HG03469 (cell line): ENCODE results near the gene DUSP16.
"Not testable (repeated sequence)": the region's sequence is repeated elsewhere in the genome, so short reads cannot be mapped to it uniquely, and the experiment has no call there.

Experiments
- ATAC-seq: cut with Tn5 transposase; IDR thresholded peaks from one replicate; pipeline ENCODE4 v1.9.1; 2021; ENCODE audit warnings: mild to moderate bottlenecking, moderate library complexity, moderate number of reproducible peaks; ENCODE audit not compliant: unreplicated experiment

DUSP16 gene

DNA sequence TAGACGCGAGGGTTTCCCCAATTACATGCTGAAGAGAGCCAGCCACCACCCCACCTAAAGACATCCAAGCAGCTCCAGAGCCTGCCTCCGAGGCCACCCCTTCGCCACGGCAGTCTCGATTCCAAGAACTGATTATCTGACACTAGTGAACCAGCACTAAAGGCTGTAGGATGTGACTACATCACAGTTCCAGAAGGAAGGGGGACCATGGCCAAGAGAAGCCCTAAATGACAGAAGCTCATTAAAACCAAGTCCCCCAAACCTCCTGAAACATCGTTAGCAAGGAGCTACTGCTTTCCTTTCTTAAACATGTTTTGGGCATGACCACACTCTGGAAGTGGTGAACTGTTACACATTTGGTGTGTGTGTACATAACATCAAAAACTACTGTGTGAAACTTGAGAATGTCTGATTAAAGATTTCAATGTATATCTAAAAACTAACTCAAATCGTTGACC is 88.2 kb downstream of the DUSP16 start:
- no peak for ATAC-seq

DNA sequence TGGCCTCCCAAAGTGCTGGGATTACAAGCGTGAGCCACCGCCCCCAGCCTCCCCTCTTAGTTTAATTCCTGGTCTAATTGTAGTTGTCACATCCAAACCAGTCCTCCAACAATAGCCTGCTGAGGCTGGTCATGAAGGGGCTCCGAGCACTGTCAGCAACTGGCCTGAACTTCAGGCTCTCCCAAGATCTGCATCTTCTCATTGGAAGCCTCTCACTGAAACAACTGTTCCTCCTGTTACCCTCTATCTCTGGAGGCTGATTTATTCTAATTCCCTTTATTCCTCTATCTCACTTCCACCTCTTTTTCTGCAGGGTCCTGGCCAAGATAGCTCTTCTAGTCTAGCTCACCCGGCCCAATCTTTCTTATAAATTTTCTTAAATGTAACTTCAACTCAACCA is 89.4 kb downstream of the DUSP16 start:
- ATAC-seq = no peak

DNA sequence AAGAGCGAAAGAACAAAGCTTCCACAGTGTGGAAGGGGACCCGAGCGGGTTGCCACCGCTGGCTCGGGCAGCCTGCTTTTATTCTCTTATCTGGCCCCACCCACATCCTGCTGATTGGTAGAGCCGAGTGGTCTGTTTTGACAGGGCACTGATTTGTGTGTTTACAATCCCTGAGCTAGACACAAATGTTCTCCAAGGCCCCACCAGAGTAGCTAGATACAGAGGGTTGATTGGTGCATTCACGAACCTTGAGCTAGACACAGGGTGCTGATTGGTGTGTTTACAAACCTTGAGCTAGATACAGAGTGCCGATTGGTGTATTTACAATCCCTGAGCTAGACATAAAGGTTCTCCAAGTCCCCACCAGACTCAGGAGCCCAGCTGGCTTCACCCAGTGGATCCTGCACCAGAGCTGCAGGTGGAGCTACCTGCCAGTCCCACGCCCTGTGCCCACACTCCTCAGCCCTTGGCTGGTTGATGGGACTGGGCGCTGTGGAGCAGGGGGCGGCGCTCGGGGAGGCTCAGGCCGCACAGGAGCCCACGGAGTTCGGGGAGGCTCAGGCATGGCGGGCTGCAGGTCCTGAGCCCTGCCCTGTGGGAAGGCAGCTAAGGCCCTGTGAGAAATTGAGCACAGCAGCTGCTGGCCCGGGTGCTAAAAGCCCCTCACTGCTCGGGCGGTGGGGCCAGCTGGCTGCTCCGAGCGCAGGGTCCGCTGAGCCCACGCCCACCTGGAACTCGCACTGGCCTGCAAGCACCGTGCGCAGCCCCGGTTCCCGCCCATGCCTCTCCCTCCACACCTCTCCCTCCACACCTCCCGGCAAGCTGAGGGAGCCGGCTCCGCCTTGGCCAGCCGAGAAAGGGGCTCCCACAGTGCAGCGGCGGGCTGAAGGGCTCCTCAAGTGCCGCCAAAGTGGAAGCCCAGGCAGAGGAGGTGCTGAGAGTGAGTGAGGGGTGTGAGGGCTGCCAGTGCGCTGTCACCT is 90.4 kb downstream of the DUSP16 start:
- not testable (repeated sequence) for ATAC-seq

DNA sequence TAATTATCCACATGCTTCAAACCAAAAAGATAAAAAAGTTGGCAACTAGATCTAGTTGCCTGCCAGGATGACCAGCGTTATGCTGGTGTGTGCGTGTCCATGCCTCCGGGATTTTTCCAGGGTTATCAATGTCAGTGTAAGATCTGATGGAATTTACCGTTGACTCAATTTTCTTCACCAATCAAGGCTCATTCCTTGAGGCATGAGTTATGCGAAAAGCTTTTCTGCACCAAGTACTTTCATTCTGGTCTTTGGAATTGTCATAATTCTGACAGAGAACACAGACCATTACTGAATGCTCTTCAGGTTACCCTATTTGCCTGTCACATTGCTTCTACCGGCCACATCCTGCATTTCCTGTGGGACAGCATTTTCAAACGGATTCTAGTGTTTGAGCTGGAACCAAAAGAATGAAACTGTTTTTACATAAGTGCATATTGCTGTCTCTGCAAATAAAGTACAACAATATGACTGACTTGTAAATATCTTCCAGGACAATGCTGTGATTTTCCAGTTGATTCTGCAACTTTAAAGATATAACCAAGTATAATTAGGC is 91.8 kb downstream of the DUSP16 start:
- no peak for ATAC-seq

DNA sequence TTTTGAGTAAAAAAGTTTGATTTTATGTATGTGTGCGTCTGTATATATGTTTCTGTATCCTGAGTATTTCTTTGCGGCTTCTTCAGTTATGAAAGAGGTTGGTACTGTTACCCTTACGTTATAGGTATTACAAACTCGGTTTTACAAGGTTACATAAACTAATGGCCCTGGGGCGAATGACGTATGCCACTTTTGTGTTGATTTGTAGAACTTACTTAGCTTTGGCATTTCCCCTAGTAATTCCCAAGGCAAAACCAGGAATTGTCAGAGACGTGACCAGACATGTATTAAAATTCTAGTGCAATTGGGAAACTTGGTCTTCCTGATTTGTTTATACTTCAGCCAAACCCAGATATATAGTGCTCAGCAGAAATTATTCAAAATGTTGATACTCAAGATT is 93.3 kb downstream of the DUSP16 start:
- no peak for ATAC-seq

DNA sequence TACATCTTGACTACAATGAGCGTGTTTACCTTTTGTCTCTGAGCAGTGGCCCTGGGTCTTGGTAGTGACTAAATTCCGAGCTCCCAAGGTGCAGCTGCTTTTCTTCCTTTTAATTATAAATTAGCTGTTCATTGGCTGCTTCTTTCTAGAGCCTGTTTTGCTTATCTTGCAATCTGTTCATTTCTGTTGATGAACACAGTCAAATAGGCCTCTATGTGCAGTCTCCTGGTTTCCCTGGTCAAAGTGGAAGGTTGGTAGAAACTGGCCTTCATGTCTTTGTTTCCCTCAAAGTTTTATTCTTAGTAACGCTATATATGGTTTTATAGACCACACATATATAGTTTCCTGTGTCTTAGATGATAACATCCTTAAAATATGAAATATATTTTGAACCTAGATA is 94.1 kb downstream of the DUSP16 start:
- ATAC-seq = no peak

DNA sequence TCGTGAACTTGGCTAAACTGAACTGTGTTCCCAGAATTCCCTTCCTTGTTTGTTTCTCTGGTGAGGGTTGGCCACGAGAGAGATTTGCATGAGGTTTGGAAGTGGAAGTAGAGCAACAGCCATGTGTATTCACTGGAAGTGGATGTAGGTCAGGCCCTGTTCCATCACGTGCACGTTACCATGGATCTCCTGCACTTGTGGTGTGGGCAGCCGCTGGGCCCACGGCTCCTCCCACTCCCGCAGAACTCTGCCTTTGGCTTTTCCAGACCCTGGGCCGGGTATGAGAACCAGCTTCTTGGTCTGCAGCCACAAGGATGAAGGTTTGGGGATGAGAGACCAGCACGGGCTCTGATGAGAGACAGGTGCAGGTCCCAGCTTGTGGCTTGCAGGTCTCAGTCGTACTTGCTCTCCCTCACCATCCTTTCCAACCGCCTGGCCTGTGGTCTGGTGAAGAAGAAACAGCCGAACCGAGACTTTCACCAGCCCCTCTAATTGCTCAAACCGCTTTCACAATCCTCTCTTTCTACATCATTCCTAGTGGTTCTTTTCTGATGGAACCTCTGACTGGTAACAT is 94.9 kb downstream of the DUSP16 start:
- ATAC-seq = no peak

DNA sequence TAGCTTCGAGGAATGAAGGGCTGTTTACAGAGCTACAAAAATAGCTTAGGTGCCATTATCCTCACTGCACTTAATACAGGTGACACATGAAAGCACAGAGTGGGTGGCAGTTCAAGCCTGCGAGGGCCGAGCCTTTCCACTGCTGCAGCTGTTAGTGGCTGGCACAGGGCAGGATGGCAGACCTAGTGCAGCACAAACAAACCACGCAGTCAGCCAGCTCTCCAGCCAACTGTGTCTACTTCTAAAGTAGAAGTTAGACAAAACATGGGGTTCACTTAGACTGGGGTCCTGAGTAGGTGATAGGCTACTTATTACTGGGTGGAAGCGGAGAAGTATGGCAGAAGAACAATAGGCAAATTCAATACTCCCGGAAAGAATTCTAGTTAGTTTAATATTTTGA is 95.4 kb downstream of the DUSP16 start:
- no peak for ATAC-seq

DNA sequence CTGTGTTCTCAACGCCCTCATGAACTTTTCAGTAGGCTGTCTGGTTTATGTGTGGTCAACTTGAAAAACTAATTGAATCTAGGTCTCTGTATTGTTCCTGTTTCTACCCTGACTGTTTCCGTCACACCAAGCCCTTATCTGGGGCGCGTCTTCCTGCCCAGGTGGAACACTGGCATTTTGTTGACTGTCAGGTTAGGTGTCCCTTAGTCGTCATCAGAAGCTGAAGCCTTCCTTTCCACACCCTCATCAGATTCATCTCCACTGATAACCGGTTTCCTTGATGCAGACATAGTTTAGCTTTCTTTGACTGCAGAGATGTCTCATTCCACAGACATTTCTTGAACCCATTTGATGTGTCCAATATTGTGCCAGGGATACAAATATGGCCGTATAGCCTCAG is 96.5 kb downstream of the DUSP16 start:
- no peak for ATAC-seq

DNA sequence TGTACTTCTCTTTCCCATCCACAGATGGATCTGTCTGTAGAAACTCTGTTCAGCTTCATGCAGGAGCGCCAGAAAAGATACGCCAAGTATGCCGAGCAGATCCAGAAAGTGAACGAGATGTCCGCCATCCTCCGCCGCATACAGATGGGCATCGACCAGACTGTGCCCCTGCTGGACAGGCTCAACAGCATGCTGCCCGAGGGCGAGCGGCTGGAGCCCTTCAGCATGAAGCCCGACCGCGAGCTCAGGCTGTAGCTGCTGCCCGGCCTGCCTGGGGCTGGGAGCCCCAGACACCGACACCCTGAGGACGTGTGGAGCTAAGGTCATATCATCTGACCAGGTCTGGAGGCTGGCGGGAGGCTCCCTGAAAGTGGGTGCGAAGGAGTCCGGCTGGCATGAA is 97.1 kb downstream of the DUSP16 start:
- no peak for ATAC-seq

DNA sequence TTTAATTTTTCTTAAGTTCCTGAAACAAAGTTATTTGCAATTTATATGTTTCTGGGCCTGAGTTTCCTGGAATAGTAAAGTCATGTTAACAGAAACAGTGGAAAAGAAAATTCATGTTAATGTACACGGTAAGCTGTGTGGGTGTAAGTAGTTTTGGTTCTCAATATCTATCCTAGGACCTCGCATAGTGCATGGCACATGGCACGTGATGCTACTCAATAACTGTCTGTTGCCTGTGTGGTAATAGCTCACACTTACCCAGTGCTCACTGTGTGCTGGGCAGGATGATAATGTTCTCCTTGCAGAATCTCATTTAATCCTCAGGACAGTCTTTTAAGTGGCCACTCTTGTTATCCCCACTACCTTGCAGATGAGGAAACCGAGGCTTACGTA is 100.7 kb downstream of the DUSP16 start:
- no peak for ATAC-seq

DNA sequence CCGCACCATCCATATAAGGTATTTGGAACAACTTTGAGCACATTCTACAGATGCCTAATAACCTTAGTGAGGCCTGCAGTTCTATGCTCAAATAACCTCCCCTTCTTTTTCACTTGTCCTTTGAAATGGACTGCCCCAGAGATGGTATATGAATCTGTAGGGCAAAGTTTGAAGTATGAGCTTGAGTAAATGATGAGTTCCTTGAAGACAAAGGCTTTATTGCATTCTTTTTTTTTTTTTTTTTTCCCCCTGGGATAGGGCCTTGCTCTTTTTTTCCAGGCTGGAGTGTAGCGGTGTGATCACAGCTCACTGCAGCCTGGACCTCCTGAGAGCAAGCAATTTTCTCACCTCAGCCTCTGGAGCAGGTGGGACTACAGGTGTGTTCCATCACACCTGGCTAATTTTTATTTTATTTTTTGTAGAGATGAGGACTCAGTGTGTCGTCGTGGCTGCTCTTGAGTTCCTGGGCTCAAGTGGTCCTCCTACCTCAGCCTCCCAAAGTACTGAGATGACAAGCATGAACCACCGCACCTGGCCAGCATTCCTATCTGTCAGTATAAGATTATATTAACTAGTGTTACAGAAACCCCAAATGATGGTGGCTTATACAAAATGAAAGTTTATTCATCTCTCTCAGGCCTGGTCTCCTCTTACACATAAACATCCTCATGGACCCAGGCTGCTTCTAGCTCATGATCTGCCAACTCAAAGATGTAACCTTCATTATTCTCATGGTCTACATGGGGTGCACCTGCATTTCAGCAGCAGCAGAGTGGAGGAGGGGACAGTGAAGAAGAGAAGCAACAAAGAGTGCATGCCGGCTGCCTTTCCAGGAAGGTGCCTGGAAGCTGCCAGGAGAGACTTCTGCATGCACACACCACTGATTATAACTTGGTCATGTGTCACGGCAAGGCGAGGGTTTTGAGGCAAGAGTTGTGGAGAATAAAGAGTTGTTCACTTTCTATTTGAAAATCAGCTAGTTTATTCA is 101.4 kb downstream of the DUSP16 start:
- no peak for ATAC-seq

DNA sequence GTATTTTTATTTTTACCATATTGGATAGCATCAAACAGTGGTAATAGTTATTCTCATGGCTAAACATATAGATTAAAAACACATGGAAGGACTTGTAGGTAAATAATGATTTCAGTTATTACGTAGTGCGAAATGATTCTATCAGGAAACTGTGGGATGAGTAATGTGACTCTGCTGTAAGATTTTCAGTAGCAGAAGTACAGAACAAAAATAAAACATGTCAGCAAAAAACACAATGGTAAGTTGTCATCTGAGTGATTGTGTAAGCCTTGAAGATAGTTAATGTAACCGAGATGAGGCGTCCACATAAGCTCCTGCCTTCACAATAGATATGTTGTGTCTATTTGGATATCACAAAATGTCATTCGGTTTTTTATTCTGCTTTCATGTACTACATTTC is 106.0 kb downstream of the DUSP16 start:
- no peak for ATAC-seq

DNA sequence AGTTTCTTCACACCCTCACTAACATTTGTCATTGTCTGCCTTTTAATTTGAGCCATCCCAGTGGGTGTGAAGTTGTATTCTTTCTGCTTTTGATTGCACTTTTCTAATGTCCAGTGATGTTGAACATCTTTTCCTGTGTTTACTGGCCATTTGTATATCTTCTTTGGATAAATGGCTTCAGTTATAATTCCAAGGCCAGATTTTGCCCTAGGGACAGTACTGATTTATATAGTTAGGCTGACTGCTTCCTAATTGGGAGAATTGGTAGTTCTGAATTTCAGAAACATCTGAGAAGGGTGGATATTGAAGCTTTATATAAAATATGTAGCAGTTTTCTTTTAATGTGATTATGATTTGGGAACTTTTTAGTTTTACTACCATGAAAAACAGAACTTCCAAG is 108.3 kb downstream of the DUSP16 start:
- no peak for ATAC-seq

DNA sequence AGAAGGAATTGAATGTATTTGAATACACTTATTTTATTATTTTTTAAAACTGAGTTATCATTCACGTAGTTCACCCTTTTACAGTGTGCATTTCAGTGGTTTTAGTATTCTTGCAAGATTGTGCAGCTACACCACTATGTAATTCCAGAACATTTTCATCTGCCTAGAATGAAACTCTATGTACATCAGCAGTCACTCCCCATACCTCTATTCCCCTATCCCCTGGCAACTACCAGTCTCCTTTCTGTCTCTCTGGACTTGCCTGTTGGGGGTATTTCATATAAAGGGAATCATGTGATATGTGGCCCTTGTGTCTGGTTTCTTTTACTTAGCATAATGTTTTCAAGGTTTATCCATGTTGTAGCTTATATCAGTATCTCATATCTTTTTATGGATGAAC is 109.0 kb downstream of the DUSP16 start:
- no peak for ATAC-seq

DNA sequence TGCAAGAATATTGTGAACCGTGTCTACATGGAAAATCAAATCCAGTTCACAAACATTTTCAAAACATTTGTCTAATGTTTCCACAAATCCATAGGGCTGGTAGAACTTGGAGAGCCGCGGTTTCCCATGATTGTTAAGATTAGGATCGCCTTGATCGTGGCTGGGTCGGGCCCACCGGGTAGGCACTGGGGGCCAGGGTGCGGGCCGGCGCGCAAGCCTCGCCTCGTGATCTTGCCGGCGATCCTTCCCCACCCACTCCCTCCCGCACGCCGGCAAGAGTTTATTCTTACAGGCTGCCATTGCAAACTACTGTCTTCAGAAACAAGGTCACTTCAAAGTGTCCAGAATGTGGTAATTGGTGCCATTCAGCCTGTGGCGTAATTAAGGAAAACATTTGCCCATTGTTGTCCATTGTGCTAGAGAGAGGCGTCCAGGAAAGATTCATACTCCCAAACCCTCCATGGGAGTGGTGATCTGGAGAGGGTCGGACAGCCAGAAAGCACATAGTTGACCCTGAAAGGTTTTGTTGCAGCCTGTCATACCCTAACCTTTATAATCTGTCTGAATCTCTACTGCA is 110.2 kb downstream of the DUSP16 start:
- no peak for ATAC-seq

DNA sequence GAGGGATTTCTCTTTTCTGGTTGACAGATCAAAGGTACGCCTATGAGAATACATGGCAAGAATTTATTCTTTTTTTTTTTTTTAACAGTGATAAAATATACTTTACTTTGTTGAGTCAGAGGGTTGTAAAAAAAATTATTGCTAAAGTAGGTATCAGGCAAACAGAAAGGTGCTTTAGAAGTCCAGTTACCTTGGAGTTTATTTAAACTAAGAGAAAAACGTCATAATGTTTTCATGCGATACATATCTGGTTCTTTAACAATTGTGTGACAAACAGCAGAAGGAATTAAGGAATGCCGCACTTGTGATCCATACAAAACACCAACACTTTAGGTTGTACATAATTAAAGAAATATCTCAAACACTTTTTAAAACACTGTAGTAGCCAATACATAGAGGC is 111.6 kb downstream of the DUSP16 start:
- ATAC-seq = no peak

DNA sequence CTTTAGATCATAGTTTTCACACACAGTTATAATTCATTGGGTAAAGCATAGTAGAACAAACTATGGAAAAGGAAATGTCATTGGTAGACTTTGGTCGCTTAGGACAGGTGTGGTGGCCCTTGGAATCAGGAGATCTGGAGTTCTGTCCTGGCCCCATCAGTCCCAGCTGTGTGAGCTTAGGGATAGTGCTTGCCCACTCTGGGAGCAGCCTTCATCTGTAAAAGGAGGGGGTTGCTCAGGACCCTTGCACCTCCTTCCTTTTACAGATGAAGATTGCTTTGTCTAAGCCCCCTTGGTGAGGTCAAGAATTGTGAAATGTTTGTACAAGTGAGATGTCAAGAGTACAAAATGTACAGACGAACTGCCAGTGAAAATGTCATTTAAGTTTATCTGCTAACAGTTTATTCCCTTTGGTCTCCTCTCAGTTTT is 112.6 kb downstream of the DUSP16 start:
- no peak for ATAC-seq

DNA sequence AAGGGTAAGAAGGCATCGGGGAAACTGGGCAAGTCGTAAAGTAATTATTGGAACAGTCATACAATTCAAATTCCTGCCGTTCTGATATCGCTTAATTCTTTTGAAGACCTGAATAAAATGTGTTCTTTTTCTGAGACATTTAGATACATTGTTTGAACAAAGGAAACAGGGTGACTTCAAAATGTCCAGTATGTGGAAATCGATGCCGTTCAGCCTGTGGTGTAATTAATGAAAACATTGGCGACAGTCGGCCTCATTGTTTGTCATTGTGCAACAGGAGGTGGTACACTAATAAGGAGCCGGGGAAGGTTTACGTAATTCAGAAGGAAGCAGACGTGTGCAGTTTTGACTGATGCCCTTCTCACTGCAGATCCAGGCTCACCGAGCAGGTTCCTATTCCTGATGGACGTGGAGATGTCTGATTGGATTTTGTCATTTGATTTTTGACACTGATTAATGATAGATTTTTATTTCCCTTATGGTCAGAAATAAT is 113.1 kb downstream of the DUSP16 start:
- ATAC-seq = no peak

DNA sequence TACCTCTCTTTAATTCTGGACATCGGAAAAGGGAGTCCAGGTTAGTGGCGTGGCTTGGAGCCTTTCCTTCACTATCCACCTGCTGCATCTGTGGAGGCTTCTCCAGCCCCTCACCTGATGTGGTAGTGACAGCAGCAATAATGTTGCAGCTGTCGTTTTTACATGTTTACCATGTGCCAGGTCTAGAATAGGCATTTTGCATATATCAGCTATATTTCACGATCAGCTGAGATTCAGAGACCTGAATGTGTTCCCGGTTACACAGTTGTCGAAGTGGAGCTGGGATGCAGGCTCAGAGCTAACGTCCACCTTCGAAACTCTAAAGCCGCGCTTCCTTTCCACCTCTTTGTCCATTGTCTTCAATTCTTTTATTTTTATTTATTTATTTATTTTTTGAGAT is 114.8 kb downstream of the DUSP16 start:
- no peak for ATAC-seq
